ENCODE measurements around the gene ELP4. TPM values are rescaled to one million over a fixed set of nuclear protein-coding genes. Genes with fewer than 3 reads are reported as not detected.
"Not testable (repeated sequence)": the region's sequence is repeated elsewhere in the genome, so short reads cannot be mapped to it uniquely, and the experiment has no call there.

Gene ELP4
- total and polyA plus RNA-seq, 3 experiments from 2014 or later, result 18.4 to 23.2 (median 20.5) TPM

DNA sequence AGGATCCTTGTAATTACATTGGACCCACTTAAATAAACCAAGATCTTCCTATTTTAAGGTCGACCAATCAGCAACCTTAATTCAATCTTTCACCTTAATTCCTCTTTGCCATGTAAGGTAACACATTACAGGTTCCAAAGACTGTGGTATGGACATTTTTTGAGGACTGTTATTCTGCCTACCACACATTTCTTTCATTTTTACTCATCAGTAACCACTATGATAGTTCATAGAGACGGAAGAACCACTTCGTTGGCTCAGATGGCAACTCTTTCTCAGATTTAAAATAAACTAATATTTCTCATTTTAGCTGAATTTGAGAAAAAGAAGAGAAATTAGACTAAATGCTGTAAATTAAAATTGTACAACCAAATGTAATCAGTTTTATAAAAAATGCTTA lies 205.3 kb downstream of the ELP4 start:
- Mint-ChIP-seq H3K4me3 (no peak overlapping the region), H3K9me3 (no peaks in the 10 kb centered on the region), H3K4me1 (no peaks in the 10 kb centered on the region), H3K27me3 (peaks cover 0 to 2% of the 10 kb centered on the region in 2 donors), H3K36me3 (peaks cover 2 to 15% (median 12%) of the 10 kb centered on the region in 3 donors), H3K27ac (no peak overlapping the region)
- Histone ChIP-seq H3K27ac (ENCODE audit: low read depth, low read length) (no peak overlapping the region), H3K27me3 (ENCODE audit: insufficient read depth, low read length, poor library complexity, severe bottlenecking) (no peaks in the 10 kb centered on the region), H3K36me3 (ENCODE audit: insufficient read depth, low read length) (no peaks in the 10 kb centered on the region), H3K4me1 (ENCODE audit: insufficient read depth, low read length) (no peaks in the 10 kb centered on the region), H3K4me3 (ENCODE audit: low read length) (no peak overlapping the region), H3K9me3 (ENCODE audit: low read length) (no peaks in the 10 kb centered on the region)
- POLR2A ChIA-PET, result no interaction called here
- DNase-seq, result no peak
- CTCF ChIA-PET, result no interaction called here

DNA sequence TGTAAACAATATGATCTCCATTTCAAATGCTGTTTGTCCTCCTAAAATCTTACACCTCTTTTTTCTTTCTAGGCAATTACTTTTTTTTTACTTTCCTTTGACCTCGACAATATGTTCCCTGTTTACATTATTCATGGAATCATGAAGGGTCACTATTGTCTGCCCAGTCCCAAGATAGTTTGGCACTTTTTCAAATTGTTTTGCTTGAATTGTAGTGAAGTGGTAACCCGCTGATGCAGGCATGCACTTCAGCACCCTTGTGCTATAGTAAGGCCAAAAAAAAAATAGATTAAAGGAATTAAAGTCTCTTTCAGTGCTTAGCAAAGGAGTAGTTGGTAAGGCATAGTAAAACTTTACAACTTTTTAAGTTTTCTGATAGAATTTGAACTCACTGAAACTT lies 210.7 kb downstream of the ELP4 start:
- H3K9me3 Mint-ChIP-seq, result no peaks in the 10 kb centered on the region
- H3K4me1 Mint-ChIP-seq, result peaks cover 3 to 11% (median 8%) of the 10 kb centered on the region in 3 donors
- H3K27me3 Mint-ChIP-seq, result peaks cover 0 to 2% of the 10 kb centered on the region in 2 donors
- Histone ChIP-seq H3K4me3 (ENCODE audit: low read length) (no peak overlapping the region), H3K27me3 (ENCODE audit: insufficient read depth, low read length, poor library complexity, severe bottlenecking) (no peaks in the 10 kb centered on the region), H3K4me1 (ENCODE audit: insufficient read depth, low read length) (no peaks in the 10 kb centered on the region), H3K27ac (ENCODE audit: low read depth, low read length) (no peak overlapping the region), H3K36me3 (ENCODE audit: insufficient read depth, low read length) (no peaks in the 10 kb centered on the region), H3K9me3 (ENCODE audit: low read length) (no peaks in the 10 kb centered on the region)
- H3K36me3 Mint-ChIP-seq, result peaks cover 15 to 56% (median 26%) of the 10 kb centered on the region in 3 donors
- POLR2A ChIA-PET, result no interaction called here
- no peak overlapping the region for H3K4me3 Mint-ChIP-seq
- CTCF ChIA-PET, result no interaction called here
- no peak overlapping the region for H3K27ac Mint-ChIP-seq
- DNase-seq, result no peak

DNA sequence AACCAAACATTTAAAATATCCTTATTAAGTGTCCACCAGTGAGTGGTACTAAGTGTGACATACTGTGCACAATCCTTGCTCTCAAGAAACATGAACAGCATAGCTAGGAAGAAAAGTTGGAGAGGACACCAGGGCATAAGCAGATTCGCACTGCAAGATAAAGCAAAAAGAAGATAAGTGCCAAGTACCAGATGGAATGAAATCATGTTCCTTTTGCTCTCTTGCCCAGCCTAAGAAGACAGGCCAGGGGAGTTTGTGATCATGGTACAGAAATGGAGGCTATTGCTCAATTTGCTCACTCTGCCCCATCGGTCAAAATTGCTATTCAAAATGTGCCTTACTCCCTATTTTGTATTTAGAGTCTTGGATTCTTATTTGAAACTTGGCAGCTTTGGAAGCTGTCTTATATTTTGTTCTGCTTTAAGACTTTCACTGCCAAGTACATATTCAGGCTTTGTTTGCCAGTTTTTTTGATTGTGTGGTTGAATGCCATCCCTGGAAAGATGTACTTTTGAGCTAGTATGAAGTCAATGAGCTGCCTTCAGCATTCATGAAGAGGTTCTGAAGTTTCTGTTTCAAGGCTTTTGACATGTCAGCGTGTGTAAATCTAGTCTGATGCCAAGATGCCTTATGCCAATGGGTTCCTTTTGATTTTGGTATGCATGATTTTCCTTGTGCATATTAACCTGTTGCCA lies 211.3 kb downstream of the ELP4 start:
- no peaks in the 10 kb centered on the region for H3K9me3 ChIP-seq (ENCODE audit: low read length)
- ChIA-PET POLR2A (no interaction called here), CTCF (no interaction called here)
- H3K36me3 ChIP-seq (ENCODE audit: insufficient read depth, low read length), result no peaks in the 10 kb centered on the region
- Mint-ChIP-seq H3K36me3 (peaks cover 20 to 62% (median 31%) of the 10 kb centered on the region in 3 donors), H3K27ac (no peak overlapping the region), H3K4me1 (peaks cover 3 to 11% (median 8%) of the 10 kb centered on the region in 3 donors), H3K9me3 (peaks cover 0 to 2% (median 0%) of the 10 kb centered on the region in 5 donors), H3K4me3 (no peak overlapping the region), H3K27me3 (peaks cover 0 to 2% of the 10 kb centered on the region in 2 donors)
- H3K4me3 ChIP-seq (ENCODE audit: low read length), result no peak overlapping the region
- no peaks in the 10 kb centered on the region for H3K27me3 ChIP-seq (ENCODE audit: insufficient read depth, low read length, poor library complexity, severe bottlenecking)
- H3K27ac ChIP-seq (ENCODE audit: low read depth, low read length), result no peak overlapping the region
- no peaks in the 10 kb centered on the region for H3K4me1 ChIP-seq (ENCODE audit: insufficient read depth, low read length)
- DNase-seq, result no peak

DNA sequence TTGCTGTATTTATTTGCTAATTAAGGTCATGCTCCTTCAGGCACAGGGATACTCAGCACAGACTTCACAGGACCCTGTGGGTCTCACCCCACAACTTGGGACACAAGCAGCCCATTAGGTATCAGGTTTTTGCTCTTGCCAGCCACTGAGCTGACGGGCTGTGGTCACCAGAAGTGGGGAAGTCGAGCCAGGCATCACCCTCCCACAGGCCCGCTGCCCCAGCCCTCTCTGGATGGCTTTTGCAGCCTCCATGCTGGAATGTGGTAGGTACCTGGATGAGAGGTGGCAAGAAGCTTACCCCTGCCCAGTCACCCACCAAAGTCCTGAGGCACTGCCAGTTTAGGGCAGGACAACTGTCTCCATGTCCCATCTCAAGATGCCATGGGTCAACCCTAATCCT lies 213.2 kb downstream of the ELP4 start:
- Histone ChIP-seq H3K4me3 (ENCODE audit: low read length) (no peak overlapping the region), H3K36me3 (ENCODE audit: insufficient read depth, low read length) (no peaks in the 10 kb centered on the region), H3K9me3 (ENCODE audit: low read length) (no peaks in the 10 kb centered on the region), H3K27me3 (ENCODE audit: insufficient read depth, low read length, poor library complexity, severe bottlenecking) (no peaks in the 10 kb centered on the region), H3K27ac (ENCODE audit: low read depth, low read length) (no peak overlapping the region), H3K4me1 (ENCODE audit: insufficient read depth, low read length) (no peaks in the 10 kb centered on the region)
- H3K27me3 Mint-ChIP-seq, result peaks cover 0 to 2% of the 10 kb centered on the region in 2 donors
- DNase-seq, result no peak
- ChIA-PET CTCF (no interaction called here), POLR2A (no interaction called here)
- no peak overlapping the region for H3K4me3 Mint-ChIP-seq
- H3K36me3 Mint-ChIP-seq, result peaks cover 21 to 69% (median 35%) of the 10 kb centered on the region in 3 donors
- H3K27ac Mint-ChIP-seq, result peak overlapping the region in 1 of 8 donors; percentile 56
- peaks cover 3 to 11% (median 8%) of the 10 kb centered on the region in 3 donors for H3K4me1 Mint-ChIP-seq
- peaks cover 0 to 2% (median 0%) of the 10 kb centered on the region in 5 donors for H3K9me3 Mint-ChIP-seq

DNA sequence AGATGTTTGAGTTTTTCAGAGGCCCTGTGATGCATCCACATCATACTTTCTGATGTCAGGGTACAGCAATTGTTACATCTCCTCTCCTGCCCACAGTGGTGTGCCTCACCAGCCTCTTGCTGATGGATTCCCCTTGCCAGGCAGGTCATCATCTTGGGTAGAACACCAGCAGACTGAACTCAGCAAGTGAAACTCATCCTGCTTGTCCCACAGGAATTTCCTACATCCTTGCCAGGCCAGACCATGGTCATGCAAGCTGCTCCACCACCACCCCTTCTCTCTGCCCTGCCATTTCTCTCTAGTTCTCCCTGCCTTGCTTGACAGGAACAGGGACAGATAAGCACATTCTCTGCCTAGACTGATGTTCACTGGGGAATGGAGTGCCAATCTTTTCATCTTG lies 215.6 kb downstream of the ELP4 start:
- ChIA-PET CTCF (no interaction called here), POLR2A (no interaction called here)
- no peaks in the 10 kb centered on the region for H3K36me3 ChIP-seq (ENCODE audit: insufficient read depth, low read length)
- H3K4me1 Mint-ChIP-seq, result peaks cover 3 to 11% (median 8%) of the 10 kb centered on the region in 3 donors
- H3K4me1 ChIP-seq (ENCODE audit: insufficient read depth, low read length), result no peaks in the 10 kb centered on the region
- no peaks in the 10 kb centered on the region for H3K27me3 Mint-ChIP-seq
- H3K9me3 ChIP-seq (ENCODE audit: low read length), result no peaks in the 10 kb centered on the region
- H3K36me3 Mint-ChIP-seq, result peaks cover 20 to 73% (median 38%) of the 10 kb centered on the region in 3 donors
- H3K27ac ChIP-seq (ENCODE audit: low read depth, low read length), result no peak overlapping the region
- no peak overlapping the region for H3K27ac Mint-ChIP-seq
- H3K27me3 ChIP-seq (ENCODE audit: insufficient read depth, low read length, poor library complexity, severe bottlenecking), result no peaks in the 10 kb centered on the region
- no peak for DNase-seq
- no peak overlapping the region for H3K4me3 ChIP-seq (ENCODE audit: low read length)
- H3K9me3 Mint-ChIP-seq, result peaks cover 0 to 8% (median 2%) of the 10 kb centered on the region in 5 donors
- no peak overlapping the region for H3K4me3 Mint-ChIP-seq

DNA sequence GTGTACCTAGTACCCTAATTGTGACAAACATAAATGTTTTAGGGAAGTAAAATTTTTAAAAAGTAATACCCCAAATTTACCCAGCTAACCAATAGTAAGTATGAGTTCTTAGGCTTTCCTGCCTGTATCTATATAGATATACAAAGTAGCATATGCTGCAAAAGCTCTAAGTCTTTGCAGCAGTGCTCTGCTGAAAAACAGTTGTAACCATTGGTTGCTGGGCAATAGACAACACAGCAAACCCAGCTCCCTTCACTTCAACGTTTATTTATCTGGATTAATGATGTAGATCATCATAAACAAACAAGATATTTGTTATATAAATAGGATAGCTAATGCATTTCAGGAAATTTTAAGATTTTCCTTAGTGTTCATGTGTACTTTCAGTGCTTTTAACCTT lies 218.9 kb downstream of the ELP4 start:
- Mint-ChIP-seq H3K36me3 (peaks cover 22 to 68% (median 40%) of the 10 kb centered on the region in 3 donors), H3K4me1 (peaks cover 3 to 9% (median 5%) of the 10 kb centered on the region in 3 donors), H3K27ac (no peak overlapping the region), H3K9me3 (peaks cover 9 to 34% (median 21%) of the 10 kb centered on the region in 5 donors), H3K27me3 (peaks cover 0 to 2% of the 10 kb centered on the region in 2 donors), H3K4me3 (no peak overlapping the region)
- Histone ChIP-seq H3K4me1 (ENCODE audit: insufficient read depth, low read length) (no peaks in the 10 kb centered on the region), H3K27ac (ENCODE audit: low read depth, low read length) (no peak overlapping the region), H3K9me3 (ENCODE audit: low read length) (no peaks in the 10 kb centered on the region), H3K4me3 (ENCODE audit: low read length) (no peak overlapping the region), H3K36me3 (ENCODE audit: insufficient read depth, low read length) (no peaks in the 10 kb centered on the region), H3K27me3 (ENCODE audit: insufficient read depth, low read length, poor library complexity, severe bottlenecking) (no peaks in the 10 kb centered on the region)
- ChIA-PET CTCF (no interaction called here), POLR2A (no interaction called here)
- DNase-seq, result no peak

DNA sequence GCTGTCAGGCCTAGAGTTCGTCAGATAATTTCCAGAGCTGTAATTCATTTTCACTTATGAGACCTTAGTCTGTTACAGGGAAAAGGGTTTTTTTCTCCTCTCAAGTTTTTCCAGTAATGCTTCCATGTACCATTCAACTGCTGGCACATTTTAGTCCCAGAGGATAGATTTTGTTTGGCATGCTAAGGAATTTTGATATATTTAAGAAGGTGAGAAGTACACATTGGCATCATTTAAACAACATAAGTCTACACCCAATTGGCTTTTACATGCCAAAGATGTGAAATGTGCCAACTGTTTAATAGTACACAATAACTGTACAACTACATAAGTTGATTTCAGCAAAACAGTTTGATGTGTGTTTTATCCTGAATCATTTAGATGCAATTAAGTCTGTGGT lies 230.6 kb downstream of the ELP4 start:
- Mint-ChIP-seq H3K27me3 (no peaks in the 10 kb centered on the region), H3K4me3 (no peak overlapping the region), H3K4me1 (no peaks in the 10 kb centered on the region), H3K27ac (no peak overlapping the region), H3K36me3 (peaks cover 2 to 43% (median 5%) of the 10 kb centered on the region in 3 donors), H3K9me3 (peaks cover 13 to 59% (median 31%) of the 10 kb centered on the region in 5 donors)
- ChIA-PET CTCF (no interaction called here), POLR2A (no interaction called here)
- Histone ChIP-seq H3K4me1 (ENCODE audit: insufficient read depth, low read length) (no peaks in the 10 kb centered on the region), H3K9me3 (ENCODE audit: low read length) (no peaks in the 10 kb centered on the region), H3K27ac (ENCODE audit: low read depth, low read length) (no peak overlapping the region), H3K36me3 (ENCODE audit: insufficient read depth, low read length) (no peaks in the 10 kb centered on the region), H3K4me3 (ENCODE audit: low read length) (no peak overlapping the region), H3K27me3 (ENCODE audit: insufficient read depth, low read length, poor library complexity, severe bottlenecking) (no peaks in the 10 kb centered on the region)
- DNase-seq, result no peak

DNA sequence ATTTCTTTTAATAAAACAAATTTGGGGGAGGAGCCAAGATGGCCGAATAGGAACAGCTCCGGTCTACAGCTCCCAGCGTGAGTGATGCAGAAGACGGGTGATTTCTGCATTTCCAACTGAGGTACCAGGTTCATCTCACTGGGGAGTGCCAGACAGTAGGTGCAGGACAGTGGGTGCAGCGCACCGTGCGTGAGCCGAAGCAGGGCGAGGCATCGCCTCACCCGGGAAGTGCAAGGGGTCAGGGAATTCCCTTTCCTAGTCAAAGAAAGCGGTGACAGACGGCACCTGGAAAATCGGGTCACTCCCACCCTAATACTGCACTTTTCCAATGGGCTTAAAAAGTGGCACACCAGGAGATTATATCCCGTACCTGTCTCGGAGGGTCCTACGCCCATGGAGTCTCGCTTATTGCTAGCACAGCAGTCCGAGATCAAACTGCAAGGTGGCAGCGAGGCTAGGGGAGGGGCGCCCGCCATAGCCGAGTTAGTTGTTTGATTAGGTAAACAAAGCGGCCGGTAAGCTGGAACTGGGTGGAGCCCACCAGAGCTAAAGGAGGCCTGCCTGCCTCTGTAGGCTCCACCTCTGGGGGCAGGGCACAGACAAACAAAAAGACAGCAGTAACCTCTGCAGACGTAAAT lies 231.3 kb downstream of the ELP4 start:
- H3K4me1 Mint-ChIP-seq; H3K36me3 ChIP-seq (ENCODE audit: insufficient read depth, low read length); H3K27me3 Mint-ChIP-seq; H3K4me3 ChIP-seq (ENCODE audit: low read length); CTCF ChIA-PET; DNase-seq; H3K9me3 ChIP-seq (ENCODE audit: low read length); H3K27me3 ChIP-seq (ENCODE audit: insufficient read depth, low read length, poor library complexity, severe bottlenecking); POLR2A ChIA-PET; H3K27ac ChIP-seq (ENCODE audit: low read depth, low read length); H3K4me3 Mint-ChIP-seq; H3K4me1 ChIP-seq (ENCODE audit: insufficient read depth, low read length): not testable (repeated sequence)
- peak overlapping the region in 1 of 8 donors; percentile 64 for H3K27ac Mint-ChIP-seq
- H3K9me3 Mint-ChIP-seq, result peaks cover 12 to 52% (median 29%) of the 10 kb centered on the region in 5 donors
- peaks cover 2 to 41% (median 5%) of the 10 kb centered on the region in 3 donors for H3K36me3 Mint-ChIP-seq

Data from CD8-positive, alpha-beta memory T cell (primary cell).